HG02840 (cell line): ENCODE results near the gene SOCS3.

ENCODE experiments used
- ATAC-seq: cut with Tn5 transposase; IDR thresholded peaks from one replicate; pipeline ENCODE4 v1.9.1; 2021; ENCODE audit warnings: mild to moderate bottlenecking, moderate library complexity, moderate number of reproducible peaks; ENCODE audit not compliant: unreplicated experiment, low FRiP score

SOCS3 gene

GRCh38 chr17:78368854-78369495 is 9.1 kb upstream of the SOCS3 start:
- ATAC-seq, result no peak

GRCh38 chr17:78368348-78368747 is 8.5 kb upstream of the SOCS3 start:
- ATAC-seq, result no peak

DNA sequence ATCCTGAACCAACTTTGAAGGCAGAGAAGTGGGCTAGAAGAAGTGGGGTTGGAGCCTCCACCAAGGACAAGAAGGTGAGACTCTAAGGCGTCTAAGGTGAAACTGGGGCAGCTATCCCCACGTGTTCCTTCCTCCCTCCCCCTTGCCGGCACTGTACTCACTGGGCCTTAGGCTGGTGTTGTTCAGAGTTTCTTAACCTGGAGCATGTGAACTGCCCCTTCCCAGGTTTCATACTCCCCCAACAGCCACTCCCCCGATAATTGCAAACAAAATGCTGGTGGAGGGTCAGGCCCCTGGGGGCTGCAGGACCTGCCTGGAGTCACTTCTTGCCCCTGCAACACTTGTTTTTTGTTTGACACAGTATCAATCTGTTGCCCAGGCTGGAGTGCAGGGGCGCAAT is 7.3 kb upstream of the SOCS3 start:
- ATAC-seq, result no peak

- ATAC-seq, result no peak
These were observed 6.4 kb upstream of the SOCS3 start for GRCh38 chr17:78366109-78366848.

DNA sequence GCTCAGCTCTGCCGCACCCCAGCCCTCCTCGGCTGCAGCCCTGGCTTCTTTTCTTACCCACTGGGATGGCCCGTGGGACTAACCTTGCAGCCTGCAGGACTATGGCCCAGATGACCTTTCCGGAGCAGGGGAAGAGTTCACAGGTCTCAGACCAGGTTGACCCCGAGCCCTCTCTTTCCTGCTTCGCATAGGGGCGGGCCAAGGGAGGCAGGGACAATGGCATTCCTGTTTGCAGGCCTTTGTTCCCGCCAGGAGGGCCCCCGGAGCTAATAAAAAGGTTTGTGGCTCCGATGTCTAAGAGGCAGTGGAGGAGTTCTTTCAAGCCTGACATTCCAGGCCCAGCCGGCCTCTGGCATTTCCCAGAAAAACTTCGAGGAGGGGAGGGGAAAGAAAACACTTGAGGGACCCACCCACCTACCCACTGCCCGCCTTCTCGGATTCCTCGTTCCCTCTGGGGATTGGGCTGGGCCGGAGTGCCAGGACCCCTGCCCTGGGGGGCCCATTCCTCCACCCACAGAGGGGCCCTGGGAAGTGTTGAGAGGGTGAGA is 5.8 kb upstream of the SOCS3 start:
- ATAC-seq, result no peak

DNA sequence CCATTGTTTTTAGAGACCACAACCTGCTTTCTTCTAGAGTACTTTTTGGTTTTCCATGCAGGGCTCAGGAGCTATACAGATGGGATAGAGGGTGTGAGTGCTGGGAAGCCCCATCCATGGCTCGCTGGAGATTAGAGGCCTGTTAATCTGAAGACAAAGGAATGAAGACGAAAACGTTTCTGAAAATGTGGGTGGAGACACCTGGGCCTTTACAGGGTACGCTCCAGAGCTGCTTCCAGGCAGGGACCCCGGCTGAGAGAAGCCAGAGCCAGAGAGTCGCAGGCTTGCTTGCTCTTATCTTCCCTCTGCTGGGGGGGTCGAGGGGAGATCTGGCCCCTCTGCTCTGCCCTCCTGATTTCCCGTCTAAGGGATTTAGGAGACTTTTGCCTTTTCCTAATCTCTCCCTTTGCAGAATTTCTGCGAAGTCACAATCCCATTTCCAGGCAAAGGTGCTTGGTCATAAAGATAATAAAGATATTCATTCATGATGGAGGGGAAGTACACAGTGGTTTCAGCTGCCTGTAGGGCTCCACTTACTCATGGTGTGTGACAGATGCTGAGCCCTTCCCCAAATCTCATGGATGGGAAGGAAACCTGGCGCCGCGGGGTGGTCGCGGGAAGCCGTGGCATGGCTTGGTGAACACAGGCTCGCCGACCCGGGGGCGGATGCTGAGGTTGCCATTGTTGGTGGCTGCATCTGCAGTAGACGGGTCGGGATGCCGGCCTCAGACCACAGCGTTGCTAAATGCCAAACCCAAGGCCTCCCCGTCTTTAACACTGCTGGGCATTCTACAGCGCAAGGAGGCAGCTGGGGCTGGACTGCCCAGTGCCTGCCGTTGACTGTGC is 4.8 kb upstream of the SOCS3 start:
- no peak for ATAC-seq

DNA sequence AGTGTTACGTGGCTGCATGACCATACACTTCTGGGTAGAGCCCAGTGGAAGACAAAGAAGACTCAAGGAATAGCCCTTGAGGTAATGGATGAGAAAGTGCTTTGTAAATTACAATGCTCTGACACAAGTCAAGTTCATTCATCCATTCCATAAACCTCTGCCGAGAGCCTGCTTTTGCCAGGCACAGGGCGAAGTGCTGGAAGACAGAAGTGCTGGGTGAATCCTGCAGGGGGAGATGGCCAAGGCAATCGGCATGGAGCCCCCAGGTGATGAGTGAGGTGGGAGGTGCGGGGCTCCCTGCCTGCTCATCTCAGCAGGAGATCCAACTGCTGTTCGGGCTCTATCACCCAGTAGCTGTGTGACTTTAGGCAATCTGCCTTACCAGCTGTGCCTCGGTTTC is 2.8 kb upstream of the SOCS3 start:
- no peak for ATAC-seq

DNA sequence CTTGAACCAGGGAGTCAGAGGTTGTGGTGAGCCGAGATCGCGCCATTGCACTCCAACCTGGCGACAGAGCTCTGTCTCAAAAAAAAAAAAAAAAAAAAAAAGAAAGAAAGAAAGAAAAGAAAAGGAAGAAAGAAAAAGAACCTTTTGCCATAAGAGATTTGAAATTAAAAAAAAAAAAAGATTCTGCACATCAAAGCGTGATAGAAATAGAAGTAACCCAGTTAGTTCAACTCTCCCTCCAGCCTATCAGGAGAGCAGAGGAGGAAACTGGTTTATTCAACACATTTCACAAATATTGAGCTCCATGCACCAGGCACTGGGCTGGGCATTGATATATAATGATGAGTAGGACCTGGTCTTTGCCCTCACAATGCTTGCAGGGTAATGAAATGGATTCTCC is 2.4 kb upstream of the SOCS3 start:
- ATAC-seq, result no peak

- no peak for ATAC-seq
These were observed 1.4 kb upstream of the SOCS3 start for GRCh38 chr17:78361225-78361701.

- ATAC-seq, result peak; percentile 21
These were observed 721 bp upstream of the SOCS3 start for GRCh38 chr17:78360371-78361224.

GRCh38 chr17:78359321-78359996 is 418 bp downstream of the SOCS3 start:
- ATAC-seq, result peak; percentile 4

GRCh38 chr17:78358538-78359320 is 1.1 kb downstream of the SOCS3 start:
- no peak for ATAC-seq

DNA sequence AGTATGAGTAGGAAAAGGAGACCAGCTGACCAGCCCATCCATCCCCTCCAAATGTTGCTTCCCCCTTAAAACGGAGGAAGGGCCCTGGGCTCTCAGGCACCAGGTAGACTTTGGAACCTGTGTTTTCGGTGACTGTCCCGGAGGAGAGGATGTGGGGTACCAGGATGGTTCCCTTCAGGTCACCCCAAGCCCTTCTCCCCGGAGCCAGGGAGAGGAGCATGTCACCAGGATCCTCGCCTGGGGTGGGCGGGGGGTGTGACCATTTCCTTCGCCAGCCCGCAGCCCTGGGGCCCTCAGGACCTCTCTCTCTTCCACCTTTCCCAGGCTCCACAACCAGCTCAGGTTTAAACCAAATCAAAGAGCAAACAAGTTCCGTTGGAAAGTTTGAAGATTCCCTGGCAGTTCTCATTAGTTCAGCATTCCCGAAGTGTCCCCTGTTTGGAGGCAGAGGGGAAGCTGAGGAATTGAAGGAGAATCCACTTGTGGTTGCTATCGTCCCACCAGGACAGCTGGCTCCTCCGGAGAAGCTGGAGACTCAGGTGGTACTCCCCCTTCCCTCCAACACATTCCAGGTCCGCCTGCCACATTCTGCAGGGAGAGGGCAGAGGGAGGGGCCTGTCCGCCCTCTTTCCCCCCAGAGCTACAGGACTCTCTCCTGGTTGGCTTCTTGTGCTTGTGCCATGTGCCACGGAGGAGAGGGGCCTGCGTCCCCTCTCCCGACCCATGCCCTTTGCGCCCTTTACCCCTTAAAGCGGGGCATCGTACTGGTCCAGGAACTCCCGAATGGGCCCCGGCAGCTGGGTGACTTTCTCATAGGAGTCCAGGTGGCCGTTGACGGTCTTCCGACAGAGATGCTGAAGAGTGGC is 2.0 kb downstream of the SOCS3 start:
- no peak for ATAC-seq

- no peak for ATAC-seq
These were observed 2.7 kb downstream of the SOCS3 start for GRCh38 chr17:78357177-78357586.

DNA sequence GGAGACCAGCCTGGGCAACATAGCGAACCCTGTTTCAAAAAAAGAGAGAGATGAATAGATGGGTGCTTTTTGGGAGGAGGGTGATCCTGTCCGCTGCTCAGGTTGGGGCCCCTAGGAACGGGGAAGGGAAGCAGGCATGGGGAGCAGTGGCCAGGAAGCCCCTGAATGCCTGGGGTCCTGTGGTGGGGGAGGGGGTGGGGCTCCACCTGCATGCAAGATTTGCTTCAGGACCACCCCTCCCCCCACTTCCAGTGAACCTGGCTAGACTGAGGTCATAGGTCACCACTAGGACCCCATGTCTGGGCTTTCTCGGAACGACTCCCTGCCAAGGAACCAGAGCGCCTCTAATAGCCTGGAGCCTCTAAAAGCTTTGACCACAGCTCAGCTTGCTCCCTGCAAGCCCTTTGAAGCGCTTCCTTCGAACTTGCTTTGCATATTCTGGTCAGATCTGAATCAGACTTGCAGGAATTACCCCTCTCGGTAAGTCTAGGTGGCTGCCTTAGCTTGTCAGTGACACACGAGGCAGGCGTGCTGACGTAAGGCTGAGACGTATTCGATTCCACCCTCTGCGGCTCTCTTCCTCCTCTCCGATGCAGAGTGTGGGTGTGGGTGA is 3.7 kb downstream of the SOCS3 start:
- peak; percentile 43 for ATAC-seq

DNA sequence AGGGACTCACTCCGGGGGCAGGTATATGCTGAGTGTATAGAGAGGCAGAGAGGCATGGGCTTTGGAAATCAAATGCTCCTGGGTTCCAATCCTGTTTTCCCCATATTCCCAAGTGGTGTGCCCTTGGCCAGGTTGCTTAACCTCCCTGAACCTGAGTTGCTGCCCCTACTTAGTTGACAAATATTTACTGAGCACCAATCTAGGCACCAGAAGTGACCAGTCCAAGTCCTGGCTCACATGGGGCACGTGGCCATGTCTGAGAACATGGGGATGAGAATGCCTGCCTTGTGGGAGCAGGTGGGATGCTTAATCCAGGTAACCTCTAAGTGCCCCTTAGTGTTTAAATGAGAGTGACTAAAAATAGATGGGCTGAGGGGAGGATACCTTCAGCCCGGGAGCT is 4.2 kb downstream of the SOCS3 start:
- no peak for ATAC-seq

DNA sequence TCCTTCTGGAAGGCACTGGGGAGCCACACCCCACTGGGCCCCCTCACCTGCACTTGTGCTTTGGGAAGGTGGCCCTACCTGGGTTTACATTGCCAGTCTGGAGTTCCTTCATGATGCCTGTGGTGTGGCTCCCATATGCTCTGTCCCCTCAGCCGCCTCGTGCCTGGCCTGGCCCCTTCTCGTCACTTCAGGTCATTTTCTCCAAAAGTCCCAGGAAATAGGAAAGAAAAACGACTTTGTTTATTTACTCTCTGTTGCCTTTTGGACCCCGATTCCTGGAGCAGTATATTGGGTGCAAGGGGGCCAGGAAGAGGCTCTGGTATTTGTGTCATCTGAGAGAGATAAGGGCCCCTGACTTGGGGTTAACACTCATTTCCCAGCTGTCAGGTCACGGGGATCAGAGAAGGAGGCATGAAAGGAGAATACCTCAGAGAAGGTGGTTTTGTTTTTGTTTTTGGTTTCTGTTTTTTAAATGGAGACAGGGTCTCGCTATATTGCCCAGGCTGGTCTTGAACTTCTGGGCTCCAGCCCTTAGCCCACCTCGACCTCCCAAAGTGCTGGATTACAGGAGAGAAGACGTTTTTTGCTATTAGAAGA is 4.7 kb downstream of the SOCS3 start:
- ATAC-seq, result no peak
